ENCODE measurements around the gene ARHGEF3.

DNA sequence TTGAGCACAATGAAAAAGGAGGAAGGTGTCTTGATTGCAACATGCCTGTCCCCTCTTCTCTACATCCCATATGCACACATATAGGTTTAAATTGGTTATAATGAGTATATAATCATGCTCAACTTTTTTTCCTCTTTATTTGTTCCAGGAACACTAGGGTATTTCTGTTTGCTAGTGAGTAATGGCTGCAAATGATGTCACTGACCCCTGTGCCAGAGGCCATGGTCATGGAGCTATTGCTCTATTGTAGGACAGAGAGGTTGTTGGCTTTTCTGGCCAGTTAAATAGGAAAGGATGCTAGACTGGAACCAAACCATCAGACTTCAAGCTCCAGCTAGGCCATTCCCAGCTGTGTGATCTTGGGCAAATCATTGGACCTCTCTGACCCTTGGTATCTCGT lies 9.6 kb downstream of the ARHGEF3 start:
- TF ChIP-seq, protein P1, sequence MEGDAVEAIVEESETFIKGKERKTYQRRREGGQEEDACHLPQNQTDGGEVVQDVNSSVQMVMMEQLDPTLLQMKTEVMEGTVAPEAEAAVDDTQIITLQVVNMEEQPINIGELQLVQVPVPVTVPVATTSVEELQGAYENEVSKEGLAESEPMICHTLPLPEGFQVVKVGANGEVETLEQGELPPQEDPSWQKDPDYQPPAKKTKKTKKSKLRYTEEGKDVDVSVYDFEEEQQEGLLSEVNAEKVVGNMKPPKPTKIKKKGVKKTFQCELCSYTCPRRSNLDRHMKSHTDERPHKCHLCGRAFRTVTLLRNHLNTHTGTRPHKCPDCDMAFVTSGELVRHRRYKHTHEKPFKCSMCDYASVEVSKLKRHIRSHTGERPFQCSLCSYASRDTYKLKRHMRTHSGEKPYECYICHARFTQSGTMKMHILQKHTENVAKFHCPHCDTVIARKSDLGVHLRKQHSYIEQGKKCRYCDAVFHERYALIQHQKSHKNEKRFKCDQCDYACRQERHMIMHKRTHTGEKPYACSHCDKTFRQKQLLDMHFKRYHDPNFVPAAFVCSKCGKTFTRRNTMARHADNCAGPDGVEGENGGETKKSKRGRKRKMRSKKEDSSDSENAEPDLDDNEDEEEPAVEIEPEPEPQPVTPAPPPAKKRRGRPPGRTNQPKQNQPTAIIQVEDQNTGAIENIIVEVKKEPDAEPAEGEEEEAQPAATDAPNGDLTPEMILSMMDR (IDR thresholded peaks at IDR 0.05) = no peak
- TF ChIP-seq POLR2A (IDR thresholded peaks at IDR 0.05) = no peak

All from lower leg skin (tissue), 3 donors.